Activated T-helper 1 cell treated with anti-CD3 and anti-CD28 coated beads, Interleukin-12 subunit alpha, Interleukin-12 subunit beta, Interleukin-2, Interleukin-4 antibody, amounts not matched to agents 30 ng/mL and 10 ng/mL and 1 ng/mL, durations not matched to agents 14 hours and 24 hours and 36 hours (primary cell): Measurements from ENCODE around the gene SEPTIN10. TPM values are rescaled to one million over a fixed set of nuclear protein-coding genes. Genes with fewer than 3 reads are reported as not detected.

ENCODE experiments used
- DNase-seq: peaks from one replicate; pipeline ENCODE4 v3.0.0; 2021; ENCODE audit warnings: low spot score
- H3K27ac Mint-ChIP-seq: one replicate; pipeline ENCODE4 v1.8.0; 2021; ENCODE audit warnings: mild to moderate bottlenecking, mixed read lengths
- H3K27me3 Mint-ChIP-seq: one replicate; pipeline ENCODE4 v1.8.0; 2022; ENCODE audit warnings: mild to moderate bottlenecking, moderate library complexity, mixed read lengths; ENCODE audit not compliant: insufficient read depth
- H3K36me3 Mint-ChIP-seq: one replicate; pipeline ENCODE4 v1.8.0; 2021; ENCODE audit warnings: low read depth, mixed read lengths
- H3K4me1 Mint-ChIP-seq: one replicate; pipeline ENCODE4 v1.8.0; 2021; ENCODE audit warnings: low read depth, mixed read lengths
- H3K4me3 Mint-ChIP-seq: one replicate; pipeline ENCODE4 v1.8.0; 2021; ENCODE audit warnings: mild to moderate bottlenecking, moderate library complexity, mixed read lengths
- H3K9me3 Mint-ChIP-seq: one replicate; pipeline ENCODE4 v1.8.0; 2021; ENCODE audit warnings: mixed read lengths
- intact Hi-C: fragments of 100-400 bp; cut with micrococcal nuclease; formaldehyde crosslinking; loops from one replicate; pipeline ENCODE4 v1.15.1; 2024
- total RNA-seq: library from RNA; stranded (reverse); gene quantifications from 2 replicates; pipeline ENCODE4 v1.2.3, GENCODE V29; 2022

Gene SEPTIN10
- total RNA-seq: 0.13 and 0.66 TPM in 2 replicates

DNA sequence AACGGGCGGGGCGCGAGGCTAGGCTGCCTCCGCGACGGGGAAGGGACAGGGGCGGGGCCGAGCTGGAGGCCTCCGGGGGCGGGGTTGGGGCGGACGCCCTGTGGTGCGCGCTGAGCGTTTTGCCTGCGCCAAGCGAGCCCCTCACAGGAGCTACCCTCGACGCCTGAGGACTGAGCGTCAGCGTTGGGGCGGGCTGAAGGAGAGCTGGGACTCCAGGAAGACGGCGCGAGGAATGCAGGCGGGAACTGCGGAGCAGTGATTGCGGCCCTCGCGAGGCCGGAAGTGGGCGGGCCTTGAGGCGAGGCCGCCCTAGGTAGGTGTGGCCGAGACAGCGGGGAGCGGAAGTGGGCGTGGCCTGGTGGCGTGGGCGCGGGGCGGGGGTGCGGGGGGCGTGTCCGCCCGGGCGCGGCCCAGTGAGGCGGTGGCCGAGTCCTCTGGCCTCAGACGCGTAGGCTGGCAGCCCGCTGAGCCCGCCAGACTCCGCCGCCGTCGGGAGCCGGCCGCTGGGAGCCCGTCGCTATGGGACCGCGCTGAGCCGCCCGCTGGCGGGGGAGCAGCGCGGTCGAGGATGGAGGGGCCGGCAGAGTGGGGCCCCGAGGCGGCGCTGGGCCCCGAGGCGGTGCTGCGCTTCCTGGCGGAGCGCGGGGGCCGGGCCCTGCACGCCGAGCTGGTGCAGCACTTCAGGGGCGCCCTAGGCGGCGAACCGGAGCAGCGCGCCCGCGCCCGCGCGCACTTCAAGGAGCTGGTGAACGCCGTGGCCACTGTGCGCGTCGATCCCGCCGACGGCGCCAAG, at the start of gene SEPTIN10, which contains the start of gene SOWAHC:
Gene SEPTIN10 (minus strand): TSS at position 45 of the 793 bp plus-strand sequence. CDS start 139 bp downstream, outside the sequence.
Gene SOWAHC (plus strand): TSS at position 443 of the 793 bp plus-strand sequence. CDS start 126 bp downstream, at position 569.
- peaks cover 8% of the 10 kb centered on the region for H3K4me1 Mint-ChIP-seq
- peak; percentile 72 for DNase-seq
- no peaks in the 10 kb centered on the region for H3K9me3 Mint-ChIP-seq
- peak within 1 kb of the TSS; percentile 80 for H3K4me3 Mint-ChIP-seq
- no peaks in the 10 kb centered on the region for H3K36me3 Mint-ChIP-seq
- intact Hi-C loops: loop anchor here (1.0 to 5.0 kb wide), 3 partner anchors 482 to 1165 kb away; partner anchors contain the start of genes GCC2 and NPHP1
- H3K27ac Mint-ChIP-seq: peak within 1 kb of the TSS; percentile 75
- peaks cover 64% of the 10 kb centered on the region for H3K27me3 Mint-ChIP-seq

DNA sequence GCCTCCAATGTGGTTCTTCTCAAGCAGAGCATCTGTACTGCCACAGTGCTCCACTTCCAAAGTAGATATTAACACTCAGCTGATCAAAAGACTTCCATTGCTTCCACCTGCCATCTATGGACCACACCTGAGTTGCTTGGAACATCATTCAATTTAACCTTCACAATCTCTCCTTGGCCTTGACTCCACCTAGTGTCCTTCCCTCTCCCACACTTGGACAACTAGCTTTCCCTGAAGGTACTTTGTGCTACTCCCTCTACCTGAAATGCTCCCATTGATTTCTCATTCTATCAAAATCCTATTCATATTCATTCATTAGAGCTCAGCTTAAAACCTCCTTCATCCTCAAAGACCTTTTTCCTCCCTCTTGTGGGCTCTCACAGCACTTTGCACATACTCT, 49.1 kb upstream of the SEPTIN10 start:
- H3K9me3 Mint-ChIP-seq: no peaks in the 10 kb centered on the region
- H3K4me3 Mint-ChIP-seq: no peak overlapping the region
- peaks cover 11% of the 10 kb centered on the region for H3K27me3 Mint-ChIP-seq
- no peaks in the 10 kb centered on the region for H3K36me3 Mint-ChIP-seq
- no peaks in the 10 kb centered on the region for H3K4me1 Mint-ChIP-seq
- H3K27ac Mint-ChIP-seq: no peak overlapping the region
- DNase-seq: no peak
- intact Hi-C loops: loop anchor here (5.0 kb wide), 1 partner anchor 116 kb away; no protein-coding TSS in a partner anchor

DNA sequence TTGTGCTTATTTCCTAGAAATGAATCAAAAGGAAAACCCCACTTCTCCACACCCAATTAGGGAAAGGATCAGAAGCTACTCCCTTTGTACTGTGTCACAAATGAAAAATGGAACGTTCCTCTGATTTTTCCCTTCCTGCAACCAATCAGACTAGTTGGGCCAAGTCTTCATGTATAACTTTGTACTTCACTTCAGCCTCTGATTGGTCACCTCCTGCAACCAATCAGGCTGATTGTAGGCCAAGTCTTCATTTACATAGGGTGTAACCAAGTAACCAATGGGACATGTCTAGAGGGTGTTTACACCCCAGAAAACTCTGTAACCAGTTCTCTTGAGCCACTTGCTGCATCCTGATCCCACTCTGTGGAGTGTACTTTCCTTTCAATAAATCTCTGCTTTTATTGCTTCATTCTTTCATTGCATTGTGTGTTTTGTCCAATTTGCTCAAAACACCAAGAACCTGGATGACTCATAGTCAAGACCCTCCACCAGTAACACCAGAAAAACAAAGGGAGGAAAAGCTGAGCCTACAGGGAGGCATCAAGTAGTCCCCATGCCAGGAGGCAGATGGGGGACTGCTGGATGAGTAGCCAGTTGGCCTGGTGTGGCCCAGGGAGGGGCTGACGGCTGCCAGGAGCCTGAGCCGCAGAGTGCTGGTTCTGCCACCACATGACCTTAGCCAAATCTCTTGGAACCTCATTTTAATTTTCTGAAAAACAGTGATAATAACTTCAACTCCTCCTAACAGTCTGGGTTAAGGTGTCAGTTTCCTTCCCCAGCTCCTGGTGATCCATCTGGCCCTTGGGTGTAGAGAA, 46.5 kb upstream of the SEPTIN10 start:
- Mint-ChIP-seq H3K27me3 (peaks cover 12% of the 10 kb centered on the region), H3K27ac (no peak overlapping the region), H3K36me3 (no peaks in the 10 kb centered on the region), H3K9me3 (no peaks in the 10 kb centered on the region), H3K4me3 (no peak overlapping the region), H3K4me1 (no peaks in the 10 kb centered on the region)
- no peak for DNase-seq
- intact Hi-C loops: loop anchor here (5.0 kb wide), 1 partner anchor 113 kb away; no protein-coding TSS in a partner anchor

DNA sequence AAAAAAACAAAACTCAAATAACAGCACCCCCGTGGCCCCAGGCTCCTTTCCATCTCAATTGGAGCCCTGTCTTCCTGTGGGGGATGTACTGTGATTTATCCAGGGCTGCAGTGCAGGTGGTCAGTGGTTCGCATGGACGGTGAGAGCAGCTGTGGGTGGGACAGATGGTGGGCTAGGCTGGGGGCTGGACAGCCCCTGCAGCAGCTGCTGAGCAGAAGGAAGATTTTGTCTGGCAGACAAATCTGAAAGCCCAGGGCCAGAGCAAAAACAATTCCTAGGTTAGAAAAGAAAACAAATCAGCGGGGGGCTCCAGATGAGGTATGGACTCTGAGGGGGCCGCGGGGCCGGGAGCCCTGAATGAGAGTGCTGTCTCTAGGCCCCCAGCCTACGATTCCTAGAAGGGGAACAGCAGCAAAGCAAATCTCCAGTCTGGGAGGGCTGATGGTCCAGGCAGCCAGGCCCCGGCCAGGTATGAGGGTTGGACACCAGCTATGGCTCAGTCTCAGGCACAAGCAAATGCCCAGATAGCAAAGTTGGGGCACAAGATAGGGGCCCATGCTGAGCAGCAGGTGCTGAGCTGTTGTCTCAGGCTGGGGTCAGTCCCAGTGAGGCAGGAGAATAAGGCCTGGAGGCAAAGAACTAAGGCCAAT, 45.8 kb upstream of the SEPTIN10 start:
- DNase-seq: no peak
- H3K27me3 Mint-ChIP-seq: peaks cover 15% of the 10 kb centered on the region
- H3K4me3 Mint-ChIP-seq: no peak overlapping the region
- intact Hi-C loops: loop anchor here (5.0 kb wide), 1 partner anchor 112 kb away; no protein-coding TSS in a partner anchor
- H3K27ac Mint-ChIP-seq: no peak overlapping the region
- H3K9me3 Mint-ChIP-seq: no peaks in the 10 kb centered on the region
- no peaks in the 10 kb centered on the region for H3K4me1 Mint-ChIP-seq
- no peaks in the 10 kb centered on the region for H3K36me3 Mint-ChIP-seq

DNA sequence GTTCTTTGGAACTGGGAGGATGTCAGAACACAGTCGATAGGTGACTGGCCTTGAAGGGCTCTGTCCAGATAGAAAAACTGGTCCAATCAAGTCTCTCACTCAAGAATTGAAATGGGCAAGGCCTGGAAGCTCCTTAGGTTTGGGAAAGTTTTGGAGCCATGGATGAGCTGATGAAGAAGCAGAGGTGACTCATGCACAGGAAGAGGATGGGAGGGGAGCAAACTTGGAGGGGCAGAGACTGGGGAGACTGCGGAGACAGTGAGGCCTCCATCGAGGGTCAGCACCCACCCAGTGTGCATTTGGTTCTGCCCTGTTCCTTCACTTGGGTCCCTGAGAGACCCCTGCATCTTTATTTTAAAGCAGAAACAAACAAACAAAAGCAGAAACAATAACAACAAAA, 41.5 kb upstream of the SEPTIN10 start:
- Mint-ChIP-seq H3K4me3 (no peak overlapping the region), H3K4me1 (no peaks in the 10 kb centered on the region)
- intact Hi-C loops: no loop called here

DNA sequence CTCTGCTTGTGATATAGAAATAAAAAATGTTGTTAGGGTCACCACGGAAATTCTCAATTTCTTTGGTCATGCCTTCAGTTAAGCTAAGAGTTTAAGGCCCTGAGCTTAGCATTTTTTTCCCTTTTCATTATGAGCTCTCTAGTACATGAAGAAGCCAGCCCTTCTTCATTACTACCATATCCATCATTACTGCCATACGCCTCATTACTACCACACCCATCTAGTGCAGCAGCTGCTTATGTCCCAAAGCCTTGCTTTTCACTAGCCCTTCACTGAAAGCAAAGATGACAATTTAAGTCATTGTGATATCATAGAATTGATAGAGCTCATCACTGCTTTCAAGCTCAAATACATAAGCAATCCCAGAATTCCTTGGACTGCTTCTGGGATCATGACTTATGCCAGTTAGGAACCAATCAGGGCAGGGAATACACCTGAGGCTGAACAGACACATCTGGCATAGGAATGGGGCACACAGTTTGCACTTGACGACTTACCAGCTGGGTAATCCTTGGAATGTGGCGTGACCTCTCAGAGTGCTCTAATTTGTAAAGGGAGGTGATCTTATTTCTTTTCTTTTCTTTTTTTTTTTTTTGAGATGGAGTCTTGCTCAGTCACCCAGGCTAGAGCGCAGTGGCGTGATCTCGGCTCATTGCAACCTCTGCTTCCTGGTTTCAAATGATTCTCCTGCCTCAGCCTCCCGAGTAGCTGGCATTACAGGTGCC, 40.7 kb upstream of the SEPTIN10 start:
- H3K36me3 Mint-ChIP-seq: no peaks in the 10 kb centered on the region
- H3K27ac Mint-ChIP-seq: no peak overlapping the region
- H3K9me3 Mint-ChIP-seq: no peaks in the 10 kb centered on the region
- no peak overlapping the region for H3K4me3 Mint-ChIP-seq
- no peaks in the 10 kb centered on the region for H3K4me1 Mint-ChIP-seq
- intact Hi-C loops: no loop called here
- no peak for DNase-seq
- H3K27me3 Mint-ChIP-seq: peaks cover 7% of the 10 kb centered on the region

More for the DNA sequence above, 41.5 kb upstream of the SEPTIN10 start:
- no peaks in the 10 kb centered on the region for H3K9me3 Mint-ChIP-seq
- H3K36me3 Mint-ChIP-seq: no peaks in the 10 kb centered on the region
- no peak overlapping the region for H3K27ac Mint-ChIP-seq
- H3K27me3 Mint-ChIP-seq: peaks cover 7% of the 10 kb centered on the region
- DNase-seq: no peak

DNA sequence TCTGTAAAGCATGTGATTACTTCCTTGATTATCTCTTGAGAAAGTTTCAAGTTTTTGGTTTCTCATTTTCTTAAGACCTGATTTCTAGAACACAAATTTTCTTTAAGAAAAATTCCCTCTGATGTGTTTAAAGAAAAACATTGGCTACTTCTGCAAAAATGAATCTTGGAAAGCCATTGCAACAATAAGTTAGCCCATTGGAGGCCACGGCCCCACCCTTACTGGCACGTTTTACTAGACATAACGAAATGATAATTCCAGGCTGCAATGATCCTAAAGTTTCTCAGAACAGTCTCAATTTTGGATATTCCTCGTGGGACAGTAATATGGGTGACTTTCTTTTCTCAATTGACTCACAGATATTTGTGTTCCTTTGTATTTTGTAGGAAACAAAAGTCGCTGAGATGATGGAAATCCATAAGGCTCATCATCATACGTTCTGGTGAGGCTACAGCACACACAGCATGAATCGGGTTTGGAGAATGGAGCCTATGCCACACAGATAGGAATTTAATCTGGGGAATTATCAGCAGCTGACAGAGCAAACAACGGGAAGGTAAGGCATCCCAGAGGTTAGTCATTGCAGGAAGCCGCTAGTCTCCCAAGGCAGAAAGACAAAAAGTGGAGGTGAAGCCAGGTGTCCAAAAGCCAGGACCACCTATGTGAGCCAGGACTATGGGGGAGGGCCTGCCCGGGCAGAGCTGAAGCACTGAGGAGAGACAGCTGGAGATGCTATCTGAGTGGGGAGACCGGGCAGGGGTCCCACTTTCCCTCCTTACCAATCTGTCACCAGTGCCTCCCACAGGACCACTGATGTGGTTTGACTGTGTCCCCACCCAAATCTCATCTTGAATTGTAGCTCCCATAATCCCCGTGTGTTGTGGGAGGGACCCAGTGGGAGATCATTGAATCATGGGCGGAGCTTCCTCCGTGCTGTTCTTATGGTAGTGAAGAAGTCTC, 36.2 kb upstream of the SEPTIN10 start:
- intact Hi-C loops: no loop called here
- Mint-ChIP-seq H3K27me3 (peaks cover 6% of the 10 kb centered on the region), H3K9me3 (no peaks in the 10 kb centered on the region), H3K4me1 (no peaks in the 10 kb centered on the region), H3K36me3 (no peaks in the 10 kb centered on the region), H3K27ac (no peak overlapping the region), H3K4me3 (no peak overlapping the region)
- DNase-seq: no peak

DNA sequence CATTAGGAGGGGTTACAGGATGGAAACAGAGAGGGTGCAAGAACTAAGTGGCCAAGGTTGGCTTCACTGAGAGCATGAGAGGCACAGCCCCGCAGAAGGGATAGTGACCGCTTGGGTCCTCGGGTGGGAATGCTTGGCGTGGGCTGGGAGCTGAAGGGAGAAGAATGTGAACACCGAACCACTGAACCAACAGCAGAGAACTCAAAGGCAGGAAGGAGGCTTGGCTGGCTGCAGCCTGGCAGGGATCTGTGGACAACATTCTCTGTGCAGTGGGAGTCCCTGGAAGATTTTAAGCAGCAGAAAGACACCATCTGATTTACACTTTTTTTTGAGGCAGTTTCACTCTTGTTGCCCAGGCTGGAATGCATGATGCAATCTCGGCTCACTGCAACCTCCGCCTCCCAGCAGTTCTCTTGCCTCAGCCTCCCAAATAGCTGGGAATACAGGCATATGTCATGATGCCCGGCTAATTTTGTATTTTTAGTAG, 34.3 kb upstream of the SEPTIN10 start:
- intact Hi-C loops: no loop called here
- Mint-ChIP-seq H3K36me3 (no peaks in the 10 kb centered on the region), H3K4me1 (no peaks in the 10 kb centered on the region), H3K27me3 (peaks cover 3% of the 10 kb centered on the region), H3K4me3 (no peak overlapping the region), H3K27ac (no peak overlapping the region), H3K9me3 (no peaks in the 10 kb centered on the region)
- no peak for DNase-seq

DNA sequence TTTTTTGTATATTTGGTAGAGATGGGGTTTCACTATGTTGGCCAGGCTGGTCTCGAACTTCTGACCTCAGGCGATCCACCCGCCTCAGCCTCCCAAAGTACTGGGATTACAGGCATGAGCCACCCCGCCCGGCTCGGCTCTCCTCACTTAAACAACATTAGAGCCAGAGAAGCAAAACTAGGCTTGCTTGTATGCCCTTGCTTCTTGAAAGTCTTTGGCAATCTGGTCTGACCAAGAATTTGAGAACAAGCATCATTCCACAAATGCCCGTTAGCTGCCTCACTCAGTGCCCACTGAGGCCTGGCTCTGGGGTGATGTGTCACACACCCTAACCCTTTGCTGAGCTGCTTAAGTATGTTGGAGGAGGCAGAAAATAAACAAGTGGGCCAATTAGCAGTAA, 33.9 kb upstream of the SEPTIN10 start:
- no peak overlapping the region for H3K4me3 Mint-ChIP-seq
- no peaks in the 10 kb centered on the region for H3K36me3 Mint-ChIP-seq
- H3K27me3 Mint-ChIP-seq: peaks cover 3% of the 10 kb centered on the region
- DNase-seq: no peak
- H3K27ac Mint-ChIP-seq: no peak overlapping the region
- no peaks in the 10 kb centered on the region for H3K9me3 Mint-ChIP-seq
- H3K4me1 Mint-ChIP-seq: no peaks in the 10 kb centered on the region
- intact Hi-C loops: no loop called here

DNA sequence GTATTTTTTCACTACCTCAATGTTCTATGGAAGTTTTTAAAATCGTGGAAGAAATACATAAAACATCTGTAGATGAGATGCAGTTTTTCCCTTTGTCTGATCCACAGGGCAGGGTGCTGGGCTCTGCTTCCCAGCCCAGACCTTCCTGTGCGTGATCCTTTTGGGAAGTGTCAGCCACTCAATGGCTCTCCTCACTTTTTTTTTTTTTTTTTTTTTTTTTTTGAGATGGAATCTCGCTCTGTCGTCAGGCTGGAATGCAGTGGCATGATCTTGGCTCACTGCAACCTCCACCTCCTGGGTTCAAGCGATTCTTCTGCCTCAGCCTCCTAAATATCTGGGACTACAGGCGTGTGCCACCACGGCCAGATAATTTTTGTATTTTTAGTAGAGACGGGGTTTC, 33.2 kb upstream of the SEPTIN10 start:
- H3K36me3 Mint-ChIP-seq: no peaks in the 10 kb centered on the region
- H3K27ac Mint-ChIP-seq: no peak overlapping the region
- H3K27me3 Mint-ChIP-seq: peaks cover 3% of the 10 kb centered on the region
- H3K4me3 Mint-ChIP-seq: no peak overlapping the region
- H3K4me1 Mint-ChIP-seq: no peaks in the 10 kb centered on the region
- DNase-seq: no peak
- intact Hi-C loops: no loop called here
- H3K9me3 Mint-ChIP-seq: no peaks in the 10 kb centered on the region

DNA sequence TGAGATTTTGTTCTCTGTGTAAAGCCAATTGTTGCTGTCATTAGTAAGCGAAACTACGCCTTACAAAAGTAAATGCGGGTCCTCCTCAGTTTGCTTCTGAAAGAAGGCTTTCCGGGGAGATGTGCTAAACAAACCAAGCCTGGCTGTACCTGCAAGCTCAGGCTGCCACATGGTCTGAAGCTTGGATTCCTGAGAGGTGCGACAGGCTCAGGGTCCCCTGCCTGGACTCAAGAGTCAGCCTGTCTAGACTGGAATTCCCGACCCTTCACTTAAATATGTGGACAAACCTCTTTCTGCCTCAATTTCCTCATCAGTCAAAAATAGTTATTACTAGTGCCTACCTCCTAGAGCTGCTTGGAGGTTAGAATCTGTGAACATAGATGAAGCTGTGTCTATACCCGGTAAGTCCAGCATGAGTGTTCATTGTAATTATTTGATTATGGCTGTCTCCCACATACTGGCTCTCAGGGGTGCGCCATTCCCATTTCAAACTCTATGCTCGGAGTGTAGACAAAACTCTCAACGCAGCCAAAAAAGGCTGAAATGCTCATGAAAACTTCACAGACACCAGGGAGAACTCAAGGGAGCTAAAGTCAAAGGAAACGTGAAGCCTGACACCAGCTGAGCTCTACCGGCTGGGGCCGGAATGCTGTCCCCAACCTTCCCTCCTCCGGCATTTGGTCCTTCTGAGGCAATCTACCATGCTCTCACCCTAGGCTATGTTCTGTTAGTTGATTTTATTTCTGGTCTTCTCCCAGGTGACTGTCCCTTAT, 31.8 kb upstream of the SEPTIN10 start:
- Mint-ChIP-seq H3K4me3 (no peak overlapping the region), H3K27ac (no peak overlapping the region), H3K9me3 (no peaks in the 10 kb centered on the region), H3K4me1 (no peaks in the 10 kb centered on the region), H3K36me3 (no peaks in the 10 kb centered on the region), H3K27me3 (peaks cover 1% of the 10 kb centered on the region)
- no peak for DNase-seq
- intact Hi-C loops: no loop called here
